GM18498 (cell line): Measurements from ENCODE around the gene CTTNBP2NL.
"Not testable (repeated sequence)": the region's sequence is repeated elsewhere in the genome, so short reads cannot be mapped to it uniquely, and the experiment has no call there.

Source experiments
- ATAC-seq: cut with Tn5 transposase; IDR thresholded peaks from one replicate; pipeline ENCODE4 v1.9.1; 2021; ENCODE audit warnings: mild to moderate bottlenecking, moderate library complexity; ENCODE audit not compliant: unreplicated experiment

The CTTNBP2NL gene

DNA sequence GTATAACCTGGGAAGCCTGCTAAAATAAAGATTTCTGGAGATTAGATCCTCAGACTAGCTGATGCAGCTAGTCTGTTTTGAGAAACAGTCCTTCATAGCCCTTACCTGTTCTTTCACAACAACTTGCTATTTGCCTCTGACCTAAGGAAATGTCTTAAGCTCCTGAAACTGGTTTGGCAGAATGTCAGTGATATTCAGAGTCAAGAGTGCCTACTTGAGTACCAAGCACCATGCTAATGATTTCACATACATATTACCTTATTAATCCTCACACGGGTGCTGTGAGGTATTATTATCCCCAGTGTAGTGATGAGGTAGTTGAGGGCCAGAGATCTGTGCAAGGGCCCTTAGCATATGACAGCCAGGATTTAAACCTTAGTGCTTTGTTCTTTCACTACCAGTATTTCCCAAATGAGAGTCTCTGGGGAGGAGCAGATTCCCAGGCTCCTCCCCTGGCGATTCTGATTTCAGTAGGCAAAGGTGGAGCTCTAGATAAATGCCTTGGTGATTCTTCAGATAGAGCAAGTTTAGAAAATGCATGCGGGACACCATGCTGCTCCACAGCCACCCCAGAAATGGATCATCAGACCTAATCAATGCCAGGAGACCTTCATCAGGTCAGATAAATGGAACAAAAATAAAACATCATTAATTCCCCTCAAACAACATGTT, 65.3 kb downstream of the CTTNBP2NL start:
- ATAC-seq = no peak

DNA sequence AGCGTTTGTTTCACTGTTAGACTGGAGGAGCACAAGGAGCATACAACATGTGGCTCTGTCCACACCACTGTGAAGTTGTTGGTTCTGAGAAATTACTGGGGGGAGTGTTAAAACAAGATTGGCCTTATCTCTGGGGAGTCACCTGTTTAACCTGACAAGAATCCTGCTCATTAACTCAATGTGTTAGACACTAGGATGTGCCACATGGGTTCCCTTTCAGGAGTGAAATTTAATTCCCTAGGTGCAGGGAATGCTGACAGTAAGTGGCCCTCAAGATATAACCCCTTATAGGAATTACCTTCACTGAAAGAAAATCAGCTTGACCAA, 66.9 kb downstream of the CTTNBP2NL start:
- no peak for ATAC-seq

DNA sequence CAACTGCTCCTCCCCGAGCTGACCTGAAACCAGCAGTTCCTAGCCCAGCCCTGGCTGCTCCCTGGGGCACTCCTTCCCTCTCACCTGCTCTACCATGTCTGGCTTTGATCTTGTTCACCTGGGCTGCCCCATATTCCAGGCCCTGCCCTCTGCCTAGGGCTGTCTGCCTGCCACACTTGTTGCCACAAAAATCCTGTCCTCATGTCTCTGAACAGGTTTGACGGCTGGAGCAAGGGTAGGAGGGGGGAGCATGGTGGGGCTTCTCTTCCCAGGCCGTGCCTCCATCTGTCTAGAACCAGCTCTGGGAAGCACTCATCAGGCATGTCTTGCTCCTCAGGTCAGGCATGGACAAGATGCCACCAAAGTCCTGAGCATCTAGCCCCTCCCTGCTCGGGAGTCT, 68.5 kb downstream of the CTTNBP2NL start:
- no peak for ATAC-seq

DNA sequence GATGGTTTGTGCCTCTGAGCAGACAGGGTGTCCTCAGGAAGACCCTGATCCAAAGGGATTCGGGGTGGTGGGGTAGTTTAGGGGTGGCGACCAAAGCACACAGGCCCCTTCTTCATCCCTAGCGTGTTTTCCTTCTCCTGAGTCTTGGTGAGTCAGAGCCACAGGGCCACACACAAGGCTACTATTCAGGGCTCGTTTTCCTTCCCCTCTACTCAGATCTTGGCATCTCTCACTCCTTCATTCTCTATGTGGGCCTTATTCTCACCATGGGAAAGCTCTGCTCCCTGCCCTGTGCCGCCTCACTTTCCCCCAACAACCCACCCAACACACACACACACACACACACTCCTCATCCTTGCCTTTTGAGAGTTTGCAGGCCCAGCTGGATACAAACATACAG, 69.1 kb downstream of the CTTNBP2NL start:
- no peak for ATAC-seq

DNA sequence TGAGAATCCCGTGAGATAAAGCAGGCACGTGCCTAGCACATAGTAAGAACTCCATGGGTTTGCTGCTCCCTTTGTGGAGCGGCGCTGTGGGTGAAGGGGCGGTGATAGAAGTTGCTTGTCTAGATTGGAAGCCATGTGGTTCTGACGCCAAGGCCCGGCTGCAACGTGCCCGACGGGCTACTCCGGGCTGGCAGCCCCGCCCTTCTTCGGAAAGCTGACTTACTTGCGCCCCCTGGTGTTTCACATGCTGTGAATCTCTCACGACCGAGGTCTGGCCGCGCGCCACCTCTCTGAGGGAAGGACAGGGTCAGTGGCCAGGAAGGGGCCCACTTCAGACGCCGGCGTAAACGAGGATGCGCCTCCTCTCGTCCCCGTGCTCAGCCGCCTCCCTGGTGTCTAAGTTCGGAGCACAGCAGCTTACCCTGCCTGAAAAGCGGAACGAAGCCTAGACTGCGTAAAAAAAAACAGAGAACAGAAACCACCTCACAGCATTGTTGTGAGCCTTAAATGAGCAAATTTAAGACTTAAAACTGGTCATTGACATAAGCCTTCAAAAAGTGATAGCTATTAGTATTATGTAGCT, 70.2 kb downstream of the CTTNBP2NL start:
- peak; percentile 89 for ATAC-seq

DNA sequence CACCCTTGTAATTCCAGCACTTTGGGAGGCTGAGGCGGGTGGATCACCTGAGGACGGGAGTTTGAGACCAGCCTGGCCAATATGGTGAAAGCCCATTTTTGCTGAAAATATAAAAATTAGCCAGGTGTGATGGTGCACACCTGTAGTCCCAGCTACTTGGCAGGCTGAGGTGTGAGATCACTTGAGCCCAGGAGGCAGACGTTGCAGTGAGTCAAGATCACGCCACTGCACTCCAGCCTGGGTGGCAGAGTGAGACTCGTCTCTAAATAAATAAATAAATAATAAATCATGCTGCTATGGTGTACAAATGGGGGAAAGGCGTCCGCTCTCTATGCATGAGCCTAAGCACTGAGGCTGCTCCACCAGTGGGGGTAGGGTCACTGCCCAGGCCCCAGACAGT, 74.3 kb downstream of the CTTNBP2NL start:
- ATAC-seq = not testable (repeated sequence)

DNA sequence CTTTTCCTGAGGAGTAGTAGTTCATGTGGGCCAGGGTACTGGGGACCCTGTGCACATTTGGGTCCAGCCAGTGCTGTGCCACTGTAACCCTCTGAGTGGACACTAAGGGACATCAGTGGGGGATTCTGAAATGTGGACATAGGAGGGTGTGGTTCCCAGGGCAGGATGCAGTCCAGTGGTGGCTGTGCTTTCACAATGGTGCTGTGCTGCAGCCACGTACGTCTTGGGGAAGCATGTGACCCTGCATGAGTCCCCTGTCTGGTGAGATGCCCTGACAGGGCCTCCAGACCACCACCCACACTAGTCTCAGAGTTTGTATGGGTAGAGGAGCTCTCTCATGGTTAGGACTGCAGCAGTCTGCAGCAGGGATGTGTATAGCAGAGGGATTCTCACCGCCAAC, 75.0 kb downstream of the CTTNBP2NL start:
- ATAC-seq = no peak

DNA sequence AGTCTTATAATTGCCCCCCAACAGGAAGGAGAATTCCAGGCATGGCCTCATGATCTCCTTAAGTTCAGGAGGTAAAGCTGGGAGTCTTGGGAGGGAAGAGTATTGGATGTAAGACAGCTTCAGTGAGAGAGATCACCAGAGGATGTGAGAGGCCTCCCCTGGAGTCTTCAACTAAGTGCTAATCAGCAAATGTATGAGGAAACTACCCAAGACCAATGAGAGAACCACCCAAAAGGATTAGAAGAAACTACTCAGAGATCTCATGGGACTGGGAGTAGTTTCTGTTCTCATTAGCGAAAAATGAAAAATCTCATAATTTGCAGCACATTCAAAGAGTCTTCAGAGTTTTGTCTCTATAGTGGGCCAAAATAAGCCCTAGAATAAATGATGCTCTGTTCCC, 76.1 kb downstream of the CTTNBP2NL start:
- no peak for ATAC-seq

DNA sequence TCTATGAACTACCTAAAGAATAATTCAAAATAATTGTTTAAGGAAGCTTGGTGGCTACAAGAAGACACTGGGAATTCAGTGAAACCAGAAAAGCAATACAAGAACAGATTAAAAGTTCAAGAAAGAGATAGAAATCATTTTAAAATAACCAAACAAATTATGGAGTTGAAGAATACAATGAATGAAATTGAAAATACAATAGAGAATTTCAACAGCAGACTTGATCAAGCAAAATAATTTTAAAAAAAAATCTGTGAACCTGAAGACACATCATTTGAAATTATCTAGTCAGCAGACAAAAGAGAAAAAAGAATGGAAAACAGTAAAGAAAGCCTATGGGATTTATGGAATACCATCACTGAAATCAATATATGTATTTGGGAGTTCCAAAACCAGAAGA, 81.5 kb downstream of the CTTNBP2NL start:
- no peak for ATAC-seq

DNA sequence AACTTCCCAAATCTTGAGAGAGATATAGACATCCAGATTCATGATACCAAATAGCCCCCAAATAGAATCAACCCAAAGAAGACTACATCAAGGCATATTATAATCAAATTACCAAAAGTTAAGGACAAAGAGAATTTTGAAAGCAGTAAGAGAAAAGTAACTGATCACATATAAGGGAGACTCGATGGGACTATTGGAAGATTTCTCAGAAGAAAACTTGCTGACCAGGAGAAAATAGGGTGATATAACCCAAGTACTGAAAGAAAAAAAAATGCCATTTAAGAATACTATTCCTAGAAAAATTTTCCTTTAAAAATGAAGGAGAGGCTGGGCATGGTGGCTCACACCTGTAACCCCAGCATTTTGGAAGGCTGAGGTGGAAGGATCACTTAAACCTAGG, 82.3 kb downstream of the CTTNBP2NL start:
- ATAC-seq = no peak

DNA sequence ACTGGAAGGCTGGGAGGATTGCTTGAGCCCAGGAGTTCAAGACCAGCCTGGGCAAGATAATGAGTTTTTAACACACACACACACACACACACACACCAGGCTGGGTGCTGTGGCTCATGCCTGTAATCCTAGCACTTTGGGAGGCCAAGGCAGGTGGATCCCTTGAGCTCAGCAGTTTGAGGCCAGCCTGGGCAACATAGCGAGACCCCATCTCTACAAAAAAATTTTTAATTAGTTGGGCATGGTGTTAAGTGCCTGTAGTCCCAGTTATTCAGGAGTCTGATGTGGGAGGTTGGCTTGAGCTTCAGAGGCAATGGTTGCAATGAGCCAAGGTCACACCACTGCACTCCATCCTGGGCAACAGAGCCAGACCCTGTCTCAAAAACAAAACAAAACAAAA, 90.0 kb downstream of the CTTNBP2NL start:
- ATAC-seq = not testable (repeated sequence)

DNA sequence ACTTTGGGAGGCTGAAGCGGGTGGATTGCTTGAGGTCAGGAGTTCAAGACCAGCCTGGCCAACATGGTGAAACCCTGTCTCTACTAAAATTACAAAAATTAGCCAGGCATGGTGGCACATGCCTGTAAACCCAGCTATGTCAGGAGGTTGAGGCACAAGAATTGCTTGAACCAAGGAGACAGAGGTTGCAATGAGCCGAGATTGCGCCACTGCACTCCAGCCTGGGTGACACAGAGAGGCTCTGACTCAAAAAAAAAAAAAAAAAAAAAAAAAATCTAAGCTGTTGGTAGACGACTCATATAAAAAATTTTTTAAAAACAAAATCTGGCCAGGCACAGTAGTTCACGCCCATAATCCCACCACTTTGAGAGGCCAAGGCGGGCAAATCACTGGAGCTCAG, 91.7 kb downstream of the CTTNBP2NL start:
- not testable (repeated sequence) for ATAC-seq

DNA sequence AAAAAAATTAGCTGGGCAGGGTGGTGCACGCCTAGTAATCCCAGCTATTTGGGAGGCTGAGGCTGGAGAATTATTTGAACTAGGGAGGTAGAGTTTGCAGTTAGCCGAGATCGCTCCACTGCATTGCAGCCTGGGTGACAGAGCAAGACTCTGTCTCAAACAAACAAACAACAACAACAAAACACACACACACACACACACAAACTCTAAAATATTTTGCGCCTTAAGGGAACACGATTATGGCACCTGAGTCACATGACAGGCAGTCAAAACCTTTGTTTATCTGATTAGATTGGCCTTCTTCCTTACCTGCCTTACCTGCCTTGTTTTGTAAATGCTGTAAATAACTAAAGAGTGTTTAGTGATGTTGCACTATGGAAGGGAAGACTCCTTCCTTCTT, 92.1 kb downstream of the CTTNBP2NL start:
- no peak for ATAC-seq

DNA sequence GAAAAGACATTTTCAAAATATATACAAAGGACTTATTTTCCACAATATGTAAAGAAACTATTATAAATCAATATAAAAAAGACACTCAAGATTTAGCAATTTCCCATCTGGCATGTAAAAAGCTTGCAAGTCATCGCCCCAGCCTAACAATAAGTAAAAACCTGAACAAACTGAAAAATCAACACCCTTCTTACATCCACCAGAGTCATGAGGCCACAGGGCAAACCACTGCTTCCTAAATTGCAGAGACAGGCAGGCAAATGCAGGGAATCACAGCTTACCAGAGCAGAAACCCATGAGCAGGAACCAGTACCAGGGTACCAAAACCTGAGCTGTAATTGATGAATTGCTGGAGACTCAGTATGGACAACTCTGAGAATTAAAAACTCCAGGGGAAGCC, 96.1 kb downstream of the CTTNBP2NL start:
- no peak for ATAC-seq

DNA sequence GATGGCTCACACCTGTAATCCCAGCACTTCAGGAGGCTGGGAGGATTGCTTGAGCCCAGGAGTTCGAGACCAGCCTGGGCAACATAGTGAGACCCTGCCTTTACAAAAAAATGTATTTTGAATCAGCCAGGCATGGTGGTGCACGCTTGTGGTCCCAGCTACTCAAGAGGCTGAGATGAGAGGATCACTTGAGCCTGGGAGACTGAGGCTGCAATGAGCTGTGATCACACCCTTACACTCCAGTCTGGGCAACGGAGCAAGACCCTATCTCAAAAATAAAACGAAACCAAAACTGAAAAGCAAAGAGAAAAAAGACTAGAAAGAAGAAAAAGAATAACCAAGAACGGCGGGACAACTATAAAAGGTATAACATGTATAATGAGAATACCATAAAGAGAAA, 97.3 kb downstream of the CTTNBP2NL start:
- ATAC-seq = no peak

DNA sequence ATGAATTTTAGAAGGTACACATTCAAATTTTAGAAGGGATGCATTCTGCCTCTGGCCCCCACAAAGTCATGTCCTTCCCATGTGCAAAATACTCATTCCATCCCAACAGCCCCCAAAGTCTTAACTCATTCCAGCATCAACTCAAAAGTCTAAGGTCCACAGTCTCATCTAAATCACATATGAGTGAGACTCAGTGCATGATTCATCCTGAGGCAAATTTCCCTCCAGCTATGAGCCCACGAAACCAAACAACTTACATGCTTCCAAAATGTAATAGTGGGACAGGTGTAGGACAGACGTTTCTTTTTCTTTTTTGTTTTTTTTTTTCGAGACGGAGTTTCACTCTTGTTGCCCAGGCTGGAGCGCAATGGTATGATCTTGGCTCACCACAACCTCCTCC, 100.3 kb downstream of the CTTNBP2NL start:
- ATAC-seq = no peak

DNA sequence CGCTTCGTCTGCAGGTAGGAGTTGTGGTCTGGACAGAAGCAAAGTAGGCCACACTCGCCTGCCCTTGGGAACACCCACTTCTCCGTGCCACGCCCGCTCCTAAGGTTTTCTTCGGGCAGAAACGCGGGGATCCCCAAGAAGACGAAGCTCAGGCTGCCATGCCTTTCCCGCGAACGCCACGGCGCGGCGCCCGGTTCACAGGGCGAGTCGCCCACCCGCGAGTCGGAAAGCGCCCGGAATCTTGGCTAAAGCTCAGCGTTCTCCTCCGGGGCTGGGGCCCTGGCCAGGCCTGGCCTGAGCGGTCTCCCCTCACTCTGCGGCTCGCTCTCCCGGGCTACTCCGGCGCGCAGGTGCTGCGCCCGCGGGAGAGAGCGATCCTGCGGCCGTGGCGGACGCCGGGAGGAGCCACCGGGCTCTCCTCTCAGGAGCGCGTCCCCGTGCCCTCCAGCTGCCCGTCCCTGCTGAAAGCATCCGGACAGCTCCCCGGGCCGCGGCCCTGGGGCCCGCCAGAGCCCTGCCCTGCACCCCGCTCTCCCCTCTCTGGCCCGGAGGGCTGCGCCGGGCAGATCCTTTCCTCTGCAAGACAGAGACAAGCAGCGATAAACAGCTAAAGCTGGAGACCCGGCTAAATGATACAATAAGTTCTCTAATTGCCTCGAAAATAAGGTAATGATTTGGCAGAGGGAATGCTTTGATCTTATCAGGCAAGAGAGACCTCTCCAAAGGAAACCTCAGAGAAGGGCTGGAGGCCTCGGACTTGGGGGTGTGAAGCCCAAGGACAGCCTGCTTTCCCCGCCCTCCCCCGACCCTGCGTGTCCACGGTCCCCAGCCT, 106.0 kb downstream of the CTTNBP2NL start:
- peak; percentile 73 for ATAC-seq

DNA sequence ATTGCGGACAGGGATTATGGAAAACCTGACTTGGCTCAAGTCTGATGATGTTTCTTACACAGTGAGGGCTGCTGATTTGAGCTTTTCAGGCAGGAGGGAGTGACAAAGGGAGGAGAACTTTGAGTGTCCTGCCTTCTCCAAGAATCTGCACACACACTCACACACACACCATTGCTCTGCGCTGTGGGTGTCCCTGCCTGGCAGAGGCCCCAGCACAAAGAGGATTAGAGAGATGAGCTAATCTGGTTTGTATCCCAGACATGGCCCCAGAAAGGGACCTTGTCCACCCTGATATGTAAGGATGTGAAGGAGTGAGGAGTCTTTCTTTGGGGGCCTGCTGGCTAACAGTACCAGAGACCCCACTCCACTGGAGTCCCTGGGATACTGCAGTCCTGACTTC, 106.8 kb downstream of the CTTNBP2NL start:
- no peak for ATAC-seq

DNA sequence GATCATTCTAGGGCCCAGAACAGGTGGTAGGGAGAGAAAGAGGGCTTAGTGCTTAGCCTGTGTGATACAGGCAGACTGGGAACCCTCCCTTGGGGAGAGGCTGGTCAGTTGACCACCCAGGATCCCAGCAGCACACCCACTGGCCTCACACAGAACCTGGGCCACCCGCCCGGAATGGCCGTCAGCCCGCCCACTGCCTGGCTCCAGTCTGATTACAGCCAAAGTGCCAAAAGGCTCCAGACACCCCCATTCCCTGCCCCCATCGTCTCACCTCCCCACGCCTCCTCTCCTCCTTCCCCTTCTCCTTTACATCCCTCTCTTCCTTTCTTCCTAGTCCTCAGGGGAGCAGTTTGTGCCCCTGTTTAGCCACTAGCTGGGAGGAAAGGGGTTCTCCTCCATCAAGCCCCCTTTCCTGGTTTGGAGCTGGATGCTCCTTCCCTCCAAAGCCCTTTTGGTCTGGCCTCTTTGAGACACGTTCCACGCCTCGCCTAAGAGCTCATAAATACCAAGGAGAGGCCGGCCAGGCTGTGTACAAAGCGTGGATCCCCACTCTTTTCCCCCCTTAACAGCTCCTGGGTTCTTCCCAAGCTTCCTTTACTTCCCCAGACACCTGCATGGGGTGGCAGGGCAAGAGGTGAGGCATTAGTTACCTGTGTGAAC, 108.1 kb downstream of the CTTNBP2NL start:
- ATAC-seq = no peak

DNA sequence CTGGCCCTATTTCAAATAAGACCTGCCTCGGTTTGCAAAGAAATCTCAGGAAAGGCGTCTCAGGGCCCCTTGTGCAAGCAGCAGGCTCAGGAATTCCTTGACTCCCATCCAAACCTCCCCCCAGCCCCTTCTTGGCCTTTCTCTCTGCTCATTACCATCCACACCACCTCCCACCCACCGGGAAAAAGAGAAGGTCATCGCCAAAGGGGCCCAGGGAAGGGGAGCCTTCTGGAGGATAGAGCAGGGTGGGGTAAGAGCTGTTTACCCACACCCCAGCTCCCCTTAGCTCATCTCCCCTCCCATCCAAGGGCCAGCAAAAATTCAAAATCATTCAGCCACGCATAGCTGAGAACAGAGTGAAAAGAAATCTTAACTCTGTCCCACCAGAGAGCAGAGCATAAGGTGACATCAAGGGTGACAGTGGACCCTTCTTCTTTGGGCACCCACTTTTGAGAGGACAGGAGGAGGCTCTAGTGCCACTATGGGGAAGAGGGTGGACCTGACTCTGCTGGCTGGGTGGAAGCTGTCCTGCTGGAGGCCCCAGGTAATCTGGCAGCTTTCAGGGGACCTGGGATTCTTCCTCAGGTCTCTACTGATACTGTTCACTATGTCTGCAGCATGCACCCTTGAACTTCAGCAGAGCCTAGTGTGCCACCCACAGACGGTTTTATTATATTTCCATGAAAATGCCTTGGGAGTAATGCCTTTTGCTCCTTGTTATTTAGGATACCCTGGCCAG, 108.8 kb downstream of the CTTNBP2NL start:
- no peak for ATAC-seq

DNA sequence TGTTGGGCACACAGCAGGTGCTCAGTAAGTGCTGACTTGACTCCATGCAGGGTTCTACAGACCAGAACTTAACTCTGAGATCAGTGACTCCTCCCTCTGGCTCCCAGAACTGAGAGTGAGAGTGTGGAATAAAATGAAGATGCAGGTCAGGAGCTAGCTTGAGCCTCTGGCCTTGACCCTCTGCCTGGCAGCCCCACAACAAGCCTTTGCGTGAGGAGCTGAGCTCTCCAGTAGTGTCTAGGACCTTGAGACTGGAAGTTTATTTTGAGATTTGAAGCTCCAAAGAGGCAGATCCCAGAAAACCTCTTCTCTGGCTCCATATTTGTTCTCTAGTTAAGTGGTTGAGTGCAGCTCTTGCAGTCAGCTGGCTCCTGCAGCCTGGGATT, 109.4 kb downstream of the CTTNBP2NL start:
- no peak for ATAC-seq
